HG03175 (cell line): Measurements from ENCODE around the gene TCEAL8.
"Not testable (repeated sequence)": the region's sequence is repeated elsewhere in the genome, so short reads cannot be mapped to it uniquely, and the experiment has no call there.

Source experiments
- ATAC-seq: cut with Tn5 transposase; IDR thresholded peaks from one replicate; pipeline ENCODE4 v1.9.1; 2021; ENCODE audit warnings: mild to moderate bottlenecking, moderate library complexity; ENCODE audit not compliant: unreplicated experiment

TCEAL8 gene

GRCh38 chrX:103254921-103255493 lies at the start of gene TCEAL8:
TSS of gene TCEAL8 (minus strand) at chrX:103255155. CDS start at chrX:103253979, 1,176 bp downstream.
- peak; percentile 96 for ATAC-seq

- ATAC-seq, result no peak
Measured at GRCh38 chrX:103304705-103305104, 49.8 kb upstream of the TCEAL8 start.

- ATAC-seq, result no peak
Measured at GRCh38 chrX:103293118-103293517, 38.2 kb upstream of the TCEAL8 start.

GRCh38 chrX:103279624-103280023 lies 24.7 kb upstream of the TCEAL8 start:
- ATAC-seq, result no peak

GRCh38 chrX:103276581-103277002 lies 21.6 kb upstream of the TCEAL8 start, which contains the start of gene TCEAL5:
TSS of gene TCEAL5 (minus strand) at chrX:103276750. CDS start at chrX:103274563, 2,187 bp downstream.
- ATAC-seq, result no peak

GRCh38 chrX:103275947-103276567 lies 21.1 kb upstream of the TCEAL8 start:
- no peak for ATAC-seq

- ATAC-seq, result no peak
Measured at GRCh38 chrX:103274284-103274683, 19.3 kb upstream of the TCEAL8 start.

- no peak for ATAC-seq
Measured at GRCh38 chrX:103258275-103258674, 3.3 kb upstream of the TCEAL8 start.

GRCh38 chrX:103256651-103257050 lies 1.7 kb upstream of the TCEAL8 start:
- ATAC-seq, result no peak

- peak; percentile 54 for ATAC-seq
Measured at GRCh38 chrX:103254171-103254824, 657 bp downstream of the TCEAL8 start.

GRCh38 chrX:103253608-103254007 lies 1.3 kb downstream of the TCEAL8 start:
- ATAC-seq, result no peak

- no peak for ATAC-seq
Measured at GRCh38 chrX:103250977-103251376, 4.0 kb downstream of the TCEAL8 start.

- ATAC-seq, result no peak
Measured at GRCh38 chrX:103249805-103250204, 5.2 kb downstream of the TCEAL8 start.

GRCh38 chrX:103248553-103248952 lies 6.4 kb downstream of the TCEAL8 start:
- ATAC-seq, result peak; percentile 59

GRCh38 chrX:103240155-103240554 lies 14.8 kb downstream of the TCEAL8 start:
- ATAC-seq, result no peak

GRCh38 chrX:103236296-103236695 lies 18.7 kb downstream of the TCEAL8 start:
- ATAC-seq, result no peak

- ATAC-seq, result not testable (repeated sequence)
Measured at GRCh38 chrX:103235608-103236007, 19.3 kb downstream of the TCEAL8 start.

- ATAC-seq, result no peak
Measured at GRCh38 chrX:103234869-103235268, 20.1 kb downstream of the TCEAL8 start.

GRCh38 chrX:103233263-103233662 lies 21.7 kb downstream of the TCEAL8 start:
- no peak for ATAC-seq

GRCh38 chrX:103225918-103226317 lies 29.0 kb downstream of the TCEAL8 start:
- ATAC-seq, result not testable (repeated sequence)

GRCh38 chrX:103220511-103221323 lies 34.2 kb downstream of the TCEAL8 start:
- no peak for ATAC-seq
